SK-N-SH (cell line): ENCODE results near the gene RASGRP2.

Source experiments
- EP300 ChIP-seq, 2 experiments: IDR thresholded peaks; 2 replicates each; pipeline versions ENCODE4 v1.4.0 to v1.6.1; 2012; ENCODE audit warnings: borderline replicate concordance in 1 of 2, low read depth in 1 of 2, low read length in 1 of 2
- GABPA ChIP-seq: IDR thresholded peaks from 2 replicates; pipeline ENCODE4 v1.4.0; 2012; ENCODE audit warnings: low read depth, mild to moderate bottlenecking
- MAX ChIP-seq: IDR thresholded peaks from 2 replicates; pipeline ENCODE4 v1.4.0; 2012; ENCODE audit warnings: low read depth
- TEAD4 ChIP-seq: IDR thresholded peaks from 2 replicates; pipeline ENCODE4 v1.4.0; 2012; ENCODE audit warnings: mild to moderate bottlenecking, borderline replicate concordance; ENCODE audit not compliant: insufficient read depth
- TF ChIP-seq, protein P1 (sequence below): fragments of 200-600 bp; sonication (generic); IDR thresholded peaks from 2 replicates; pipeline ENCODE4 v1.6.1; 2017; ENCODE audit warnings: antibody characterized with exemption, mild to moderate bottlenecking, moderate library complexity

- TF ChIP-seq, protein P1, sequence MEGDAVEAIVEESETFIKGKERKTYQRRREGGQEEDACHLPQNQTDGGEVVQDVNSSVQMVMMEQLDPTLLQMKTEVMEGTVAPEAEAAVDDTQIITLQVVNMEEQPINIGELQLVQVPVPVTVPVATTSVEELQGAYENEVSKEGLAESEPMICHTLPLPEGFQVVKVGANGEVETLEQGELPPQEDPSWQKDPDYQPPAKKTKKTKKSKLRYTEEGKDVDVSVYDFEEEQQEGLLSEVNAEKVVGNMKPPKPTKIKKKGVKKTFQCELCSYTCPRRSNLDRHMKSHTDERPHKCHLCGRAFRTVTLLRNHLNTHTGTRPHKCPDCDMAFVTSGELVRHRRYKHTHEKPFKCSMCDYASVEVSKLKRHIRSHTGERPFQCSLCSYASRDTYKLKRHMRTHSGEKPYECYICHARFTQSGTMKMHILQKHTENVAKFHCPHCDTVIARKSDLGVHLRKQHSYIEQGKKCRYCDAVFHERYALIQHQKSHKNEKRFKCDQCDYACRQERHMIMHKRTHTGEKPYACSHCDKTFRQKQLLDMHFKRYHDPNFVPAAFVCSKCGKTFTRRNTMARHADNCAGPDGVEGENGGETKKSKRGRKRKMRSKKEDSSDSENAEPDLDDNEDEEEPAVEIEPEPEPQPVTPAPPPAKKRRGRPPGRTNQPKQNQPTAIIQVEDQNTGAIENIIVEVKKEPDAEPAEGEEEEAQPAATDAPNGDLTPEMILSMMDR: no peak
- no peak for TF ChIP-seq GABPA
- TF ChIP-seq MAX: no peak
- no peak for TF ChIP-seq TEAD4
- TF ChIP-seq EP300 (IDR thresholded peaks at IDR 0.05; ENCODE audit: borderline replicate concordance in 1 of 2, low read depth in 1 of 2, low read length in 1 of 2): no peak
These were observed 14.0 kb downstream of the RASGRP2 start for GRCh38 chr11:64729851-64730382.
